Measurements from ENCODE around the gene ABL2. TPM values are rescaled to one million over a fixed set of nuclear protein-coding genes. Genes with fewer than 3 reads are reported as not detected.
"Not testable (repeated sequence)": the region's sequence is repeated elsewhere in the genome, so short reads cannot be mapped to it uniquely, and the experiment has no call there.

ABL2 gene
- total RNA-seq, 5 donors from 2014 or later (not counting 1 experiment from before 2014, with no cell fraction given), result 14.9 to 20.0 (median 15.9) TPM

GRCh38 chr1:179175011-179175841 lies 54.3 kb downstream of the ABL2 start:
- Histone ChIP-seq H3K4me3 (ENCODE audit: control insufficient read depth in 1 of 2, extremely low read depth in 1 of 2, low read length in 1 of 2) (no peak overlapping the region), H3K9me3 (no peaks in the 10 kb centered on the region), H3K27me3 (replicated peaks in 1 of 2; ENCODE audit: control insufficient read depth in 2 of 2, extremely low read depth in 1 of 2, insufficient read depth in 2 of 2, low read length in 1 of 2) (no peaks in the 10 kb centered on the region), H3K27ac (ENCODE audit: low read length) (no peak overlapping the region), H3K4me1 (ENCODE audit: control insufficient read depth in 1 of 2, extremely low read depth in 1 of 2, insufficient read depth in 2 of 2, low read length in 2 of 2) (no peaks in the 10 kb centered on the region), H3K36me3 (ENCODE audit: control insufficient read depth in 2 of 2, extremely low read depth in 1 of 2, insufficient read depth in 1 of 2, low read length in 1 of 2) (no peaks in the 10 kb centered on the region)
- Mint-ChIP-seq H3K27me3 (no peaks in the 10 kb centered on the region), H3K9me3 (no peaks in the 10 kb centered on the region), H3K4me1 (peaks cover 0 to 5% (median 4%) of the 10 kb centered on the region in 3 donors), H3K27ac (no peak overlapping the region), H3K36me3 (no peaks in the 10 kb centered on the region), H3K4me3 (no peak overlapping the region)
- DNase-seq, result no peak
- ChIA-PET POLR2A (interaction anchor here in 1 of 2 donors (0.7 kb wide), 1 partner anchor 587 kb away, joined by 10 read pairs; no protein-coding TSS in a partner anchor), CTCF (interaction anchor here in 1 of 2 donors (0.9 kb wide), 1 partner anchor 34 kb away, joined by 3 read pairs; no protein-coding TSS in a partner anchor)
- no CpG with 5 or more reads among the region's 2 CpGs for WGBS (ENCODE audit: insufficient coverage)
- ATAC-seq (replicated peaks in 1 of 4), result no peak

DNA sequence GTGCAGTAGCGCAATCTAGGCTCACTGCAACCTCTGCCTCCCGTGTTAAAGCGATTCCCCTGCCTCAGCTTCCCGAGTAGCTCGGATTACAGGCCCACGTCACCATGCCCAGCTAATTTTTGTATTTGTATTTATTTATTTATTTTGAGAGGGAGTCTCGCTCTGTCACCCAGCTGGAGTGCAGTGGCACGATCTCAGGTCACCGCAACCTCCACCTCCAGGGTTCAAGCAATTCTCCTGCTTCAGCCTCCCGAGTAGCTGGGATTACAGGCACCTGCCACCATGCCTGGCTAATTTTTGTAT lies 59.1 kb downstream of the ABL2 start:
- whole genome bisulfite sequencing (ENCODE audit: insufficient coverage), result 95% methylated on average over 4 of the region's 10 CpGs
- ATAC-seq (replicated peaks in 1 of 4); POLR2A ChIA-PET: not testable (repeated sequence)

DNA sequence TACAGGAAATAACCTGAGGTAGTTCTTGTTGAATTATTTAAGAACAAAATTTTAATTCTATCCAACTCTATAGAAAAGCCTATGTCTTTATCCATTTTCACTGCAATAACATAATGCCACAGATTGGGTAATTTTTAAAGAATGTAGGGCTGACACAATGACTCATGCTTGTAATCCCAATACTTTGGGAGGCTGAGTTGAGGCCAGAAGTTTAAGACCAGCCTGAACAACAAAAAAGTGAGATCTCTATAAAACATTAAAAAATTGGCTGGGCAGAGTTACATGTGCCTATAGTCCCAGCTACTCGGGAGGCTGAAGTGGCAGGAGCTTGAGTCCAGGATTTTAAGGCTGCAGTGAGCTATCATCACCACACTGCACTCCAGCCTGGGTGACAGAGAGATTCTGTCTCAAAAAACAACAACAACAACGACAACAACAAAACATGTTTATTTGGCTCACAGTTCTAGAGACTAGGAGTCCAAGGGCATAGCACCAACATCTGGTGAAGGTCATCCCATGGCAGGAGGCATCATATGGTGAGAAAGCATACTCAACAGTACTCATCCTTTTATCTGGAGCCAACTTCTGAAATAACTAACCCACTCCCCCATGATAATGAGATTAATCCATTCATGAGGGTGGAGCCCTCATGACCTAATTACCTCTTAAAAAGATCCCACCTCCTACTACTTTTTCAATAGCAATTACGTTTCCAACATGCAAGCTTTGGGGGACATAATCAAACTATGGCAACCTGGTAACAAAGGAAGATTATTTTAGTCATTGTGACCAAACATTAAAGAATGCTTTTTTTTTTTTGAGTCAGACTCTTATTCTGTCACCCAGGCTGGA lies 59.6 kb downstream of the ABL2 start:
- no peak overlapping the region for H3K4me3 ChIP-seq (ENCODE audit: control insufficient read depth in 1 of 2, extremely low read depth in 1 of 2, low read length in 1 of 2)
- WGBS (ENCODE audit: insufficient coverage), result 80% methylated on average over 1 of the region's 3 CpGs
- H3K27me3 ChIP-seq (replicated peaks in 1 of 2; ENCODE audit: control insufficient read depth in 2 of 2, extremely low read depth in 1 of 2, insufficient read depth in 2 of 2, low read length in 1 of 2), result no peaks in the 10 kb centered on the region
- Mint-ChIP-seq H3K9me3 (no peaks in the 10 kb centered on the region), H3K4me1 (peaks cover 6 to 12% (median 10%) of the 10 kb centered on the region in 3 donors), H3K36me3 (peaks cover 4% of the 10 kb centered on the region), H3K27me3 (no peaks in the 10 kb centered on the region), H3K27ac (no peak overlapping the region), H3K4me3 (no peak overlapping the region)
- H3K4me1 ChIP-seq (ENCODE audit: control insufficient read depth in 1 of 2, extremely low read depth in 1 of 2, insufficient read depth in 2 of 2, low read length in 2 of 2), result no peaks in the 10 kb centered on the region
- POLR2A ChIA-PET, result no interaction called here
- ATAC-seq (replicated peaks in 1 of 4) (no peak), DNase-seq (no peak)
- no peaks in the 10 kb centered on the region for H3K36me3 ChIP-seq (ENCODE audit: control insufficient read depth in 2 of 2, extremely low read depth in 1 of 2, insufficient read depth in 1 of 2, low read length in 1 of 2)
- CTCF ChIA-PET, result no interaction called here
- no peaks in the 10 kb centered on the region for H3K9me3 ChIP-seq
- H3K27ac ChIP-seq (ENCODE audit: low read length), result no peak overlapping the region

More for the DNA sequence above, 59.1 kb downstream of the ABL2 start:
- CTCF ChIA-PET; H3K36me3 Mint-ChIP-seq; H3K27me3 ChIP-seq (replicated peaks in 1 of 2; ENCODE audit: control insufficient read depth in 2 of 2, extremely low read depth in 1 of 2, insufficient read depth in 2 of 2, low read length in 1 of 2); H3K27ac ChIP-seq (ENCODE audit: low read length); H3K36me3 ChIP-seq (ENCODE audit: control insufficient read depth in 2 of 2, extremely low read depth in 1 of 2, insufficient read depth in 1 of 2, low read length in 1 of 2); H3K4me1 ChIP-seq (ENCODE audit: control insufficient read depth in 1 of 2, extremely low read depth in 1 of 2, insufficient read depth in 2 of 2, low read length in 2 of 2); H3K27me3 Mint-ChIP-seq; H3K9me3 ChIP-seq; H3K27ac Mint-ChIP-seq; H3K4me3 ChIP-seq (ENCODE audit: control insufficient read depth in 1 of 2, extremely low read depth in 1 of 2, low read length in 1 of 2); H3K9me3 Mint-ChIP-seq; DNase-seq; H3K4me3 Mint-ChIP-seq: not testable (repeated sequence)
- peaks cover 6 to 11% (median 9%) of the 10 kb centered on the region in 3 donors for H3K4me1 Mint-ChIP-seq

DNA sequence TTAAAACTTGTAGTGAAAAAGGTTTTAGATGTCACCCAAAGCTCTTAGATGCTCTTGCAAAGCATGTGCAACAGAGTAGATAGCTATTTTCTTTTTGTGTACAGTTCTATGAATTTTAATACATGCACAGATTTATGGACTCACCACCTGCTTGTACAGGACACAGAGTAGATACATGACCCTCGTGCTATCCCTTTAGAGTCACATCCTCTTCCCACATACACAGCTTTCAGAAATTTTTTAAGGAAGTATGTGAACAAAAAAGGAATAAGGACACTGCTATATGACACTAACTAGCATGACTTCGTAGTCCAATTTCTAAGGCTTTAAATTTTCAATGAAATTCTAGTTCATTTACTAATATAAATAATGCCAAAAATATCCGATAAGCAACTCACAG lies 60.9 kb downstream of the ABL2 start:
- Histone ChIP-seq H3K4me1 (ENCODE audit: control insufficient read depth in 1 of 2, extremely low read depth in 1 of 2, insufficient read depth in 2 of 2, low read length in 2 of 2) (no peaks in the 10 kb centered on the region), H3K36me3 (ENCODE audit: control insufficient read depth in 2 of 2, extremely low read depth in 1 of 2, insufficient read depth in 1 of 2, low read length in 1 of 2) (no peaks in the 10 kb centered on the region), H3K4me3 (ENCODE audit: control insufficient read depth in 1 of 2, extremely low read depth in 1 of 2, low read length in 1 of 2) (no peak overlapping the region), H3K27ac (ENCODE audit: low read length) (no peak overlapping the region), H3K9me3 (no peaks in the 10 kb centered on the region), H3K27me3 (replicated peaks in 1 of 2; ENCODE audit: control insufficient read depth in 2 of 2, extremely low read depth in 1 of 2, insufficient read depth in 2 of 2, low read length in 1 of 2) (no peaks in the 10 kb centered on the region)
- ATAC-seq (replicated peaks in 1 of 4), result no peak
- Mint-ChIP-seq H3K9me3 (no peaks in the 10 kb centered on the region), H3K27ac (no peak overlapping the region), H3K27me3 (no peaks in the 10 kb centered on the region), H3K4me1 (peaks cover 11 to 14% (median 12%) of the 10 kb centered on the region in 3 donors), H3K4me3 (no peak overlapping the region), H3K36me3 (peaks cover 7% of the 10 kb centered on the region)
- DNase-seq, result no peak
- ChIA-PET POLR2A (no interaction called here), CTCF (no interaction called here)
- no CpG with 5 or more reads among the region's 3 CpGs for WGBS (ENCODE audit: insufficient coverage)

DNA sequence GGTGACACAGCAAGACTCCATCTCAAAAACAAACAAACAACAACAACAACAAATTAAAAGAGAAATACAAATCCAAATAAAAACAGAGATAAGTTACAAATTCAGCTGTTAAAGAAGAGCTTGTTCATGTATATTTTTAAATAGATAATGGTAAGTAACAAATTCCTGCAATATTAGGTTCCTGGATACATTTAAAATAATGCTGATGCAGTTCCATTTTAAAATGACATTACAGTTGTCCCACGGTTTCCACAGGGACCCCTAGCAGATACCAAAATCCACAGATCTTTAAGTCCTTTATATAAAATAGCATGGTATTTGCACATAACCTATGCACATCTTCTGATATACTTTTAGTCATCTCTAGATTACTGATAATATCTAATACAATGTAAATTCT lies 61.5 kb downstream of the ABL2 start:
- ChIA-PET CTCF (no interaction called here), POLR2A (no interaction called here)
- no peaks in the 10 kb centered on the region for H3K36me3 ChIP-seq (ENCODE audit: control insufficient read depth in 2 of 2, extremely low read depth in 1 of 2, insufficient read depth in 1 of 2, low read length in 1 of 2)
- no peaks in the 10 kb centered on the region for H3K9me3 Mint-ChIP-seq
- no peak overlapping the region for H3K27ac ChIP-seq (ENCODE audit: low read length)
- no peak overlapping the region for H3K27ac Mint-ChIP-seq
- ATAC-seq (replicated peaks in 1 of 4) (no peak), DNase-seq (no peak)
- H3K9me3 ChIP-seq, result no peaks in the 10 kb centered on the region
- peaks cover 10% of the 10 kb centered on the region for H3K36me3 Mint-ChIP-seq
- peaks cover 13 to 15% (median 13%) of the 10 kb centered on the region in 3 donors for H3K4me1 Mint-ChIP-seq
- no peaks in the 10 kb centered on the region for H3K4me1 ChIP-seq (ENCODE audit: control insufficient read depth in 1 of 2, extremely low read depth in 1 of 2, insufficient read depth in 2 of 2, low read length in 2 of 2)
- WGBS (ENCODE audit: insufficient coverage), result no CpG with 5 or more reads among the region's 1 CpG
- H3K27me3 Mint-ChIP-seq, result no peaks in the 10 kb centered on the region
- no peak overlapping the region for H3K4me3 ChIP-seq (ENCODE audit: control insufficient read depth in 1 of 2, extremely low read depth in 1 of 2, low read length in 1 of 2)
- H3K4me3 Mint-ChIP-seq, result no peak overlapping the region
- H3K27me3 ChIP-seq (replicated peaks in 1 of 2; ENCODE audit: control insufficient read depth in 2 of 2, extremely low read depth in 1 of 2, insufficient read depth in 2 of 2, low read length in 1 of 2), result no peaks in the 10 kb centered on the region

- no peaks in the 10 kb centered on the region for H3K36me3 ChIP-seq (ENCODE audit: control insufficient read depth in 2 of 2, extremely low read depth in 1 of 2, insufficient read depth in 1 of 2, low read length in 1 of 2)
- no peaks in the 10 kb centered on the region for H3K9me3 ChIP-seq
- CTCF ChIA-PET, result no interaction called here
- DNase-seq, result no peak
- no peak overlapping the region for H3K4me3 ChIP-seq (ENCODE audit: control insufficient read depth in 1 of 2, extremely low read depth in 1 of 2, low read length in 1 of 2)
- H3K27me3 Mint-ChIP-seq, result no peaks in the 10 kb centered on the region
- peaks cover 10% of the 10 kb centered on the region for H3K36me3 Mint-ChIP-seq
- no peak overlapping the region for H3K4me3 Mint-ChIP-seq
- POLR2A ChIA-PET, result no interaction called here
- no peak overlapping the region for H3K27ac ChIP-seq (ENCODE audit: low read length)
- no peaks in the 10 kb centered on the region for H3K4me1 ChIP-seq (ENCODE audit: control insufficient read depth in 1 of 2, extremely low read depth in 1 of 2, insufficient read depth in 2 of 2, low read length in 2 of 2)
- no peaks in the 10 kb centered on the region for H3K27me3 ChIP-seq (replicated peaks in 1 of 2; ENCODE audit: control insufficient read depth in 2 of 2, extremely low read depth in 1 of 2, insufficient read depth in 2 of 2, low read length in 1 of 2)
- H3K27ac Mint-ChIP-seq, result no peak overlapping the region
- no peak for ATAC-seq (replicated peaks in 1 of 4)
- no CpG with 5 or more reads among the region's 1 CpG for WGBS (ENCODE audit: insufficient coverage)
- H3K9me3 Mint-ChIP-seq, result no peaks in the 10 kb centered on the region
- H3K4me1 Mint-ChIP-seq, result peaks cover 13 to 18% (median 13%) of the 10 kb centered on the region in 3 donors
Measured at GRCh38 chr1:179167418-179167777, 62.1 kb downstream of the ABL2 start.
